ENCODE results near the gene LRP4.

DNA sequence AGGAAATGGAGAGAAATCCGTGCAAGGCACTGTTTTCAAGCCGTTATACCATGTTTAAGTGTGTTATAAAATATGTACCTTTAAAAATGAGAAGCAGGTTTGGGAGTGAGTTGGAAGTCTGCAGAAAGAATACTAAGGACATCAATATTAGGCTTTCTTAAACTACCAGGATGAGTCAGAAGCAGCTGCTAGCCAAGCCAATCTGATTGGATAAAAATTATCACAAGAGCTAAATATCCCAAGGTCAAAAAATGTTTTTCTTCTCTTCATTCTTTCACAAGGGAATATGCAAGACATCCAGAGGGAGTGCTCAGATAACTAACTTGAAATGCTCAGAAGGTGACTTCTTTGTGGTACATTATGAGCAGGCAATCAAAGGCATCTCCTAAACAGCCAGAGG, 53.0 kb downstream of the LRP4 start:
- no peak for TF ChIP-seq CTCF (conservative IDR thresholded peaks at IDR 0.05)
- TF ChIP-seq EZH2 (IDR thresholded peaks at IDR 0.05; ENCODE audit: low read depth) = no peak

All from PC-9 (cell line).